Neuron (in vitro differentiated cells): ENCODE results near the gene CSNK1G1.
"Not testable (repeated sequence)": the region's sequence is repeated elsewhere in the genome, so short reads cannot be mapped to it uniquely, and the experiment has no call there.

Experiments used
- H2AFZ ChIP-seq: one replicate; pipeline ENCODE4 v1.6.1; 2013; ENCODE audit warnings: low read depth, mild to moderate bottlenecking, inconsistent platforms, low read length, moderate library complexity
- H3K27me3 ChIP-seq: one replicate; pipeline ENCODE4 v1.6.1; 2013; ENCODE audit warnings: low read length; ENCODE audit not compliant: insufficient read depth
- H3K36me3 ChIP-seq: one replicate; pipeline ENCODE4 v1.6.1; 2013; ENCODE audit warnings: low read length; ENCODE audit not compliant: insufficient read depth
- H3K4me1 ChIP-seq: one replicate; pipeline ENCODE4 v1.6.1; 2013; ENCODE audit warnings: low read length; ENCODE audit not compliant: insufficient read depth
- H3K4me3 ChIP-seq: 2 replicates; pipeline ENCODE4 v1.5.1; 2013; ENCODE audit warnings: mild to moderate bottlenecking, low read length, moderate library complexity
- H3K9me3 ChIP-seq: one replicate; pipeline ENCODE4 v1.6.1; 2013; ENCODE audit warnings: low read length

CSNK1G1 gene

DNA sequence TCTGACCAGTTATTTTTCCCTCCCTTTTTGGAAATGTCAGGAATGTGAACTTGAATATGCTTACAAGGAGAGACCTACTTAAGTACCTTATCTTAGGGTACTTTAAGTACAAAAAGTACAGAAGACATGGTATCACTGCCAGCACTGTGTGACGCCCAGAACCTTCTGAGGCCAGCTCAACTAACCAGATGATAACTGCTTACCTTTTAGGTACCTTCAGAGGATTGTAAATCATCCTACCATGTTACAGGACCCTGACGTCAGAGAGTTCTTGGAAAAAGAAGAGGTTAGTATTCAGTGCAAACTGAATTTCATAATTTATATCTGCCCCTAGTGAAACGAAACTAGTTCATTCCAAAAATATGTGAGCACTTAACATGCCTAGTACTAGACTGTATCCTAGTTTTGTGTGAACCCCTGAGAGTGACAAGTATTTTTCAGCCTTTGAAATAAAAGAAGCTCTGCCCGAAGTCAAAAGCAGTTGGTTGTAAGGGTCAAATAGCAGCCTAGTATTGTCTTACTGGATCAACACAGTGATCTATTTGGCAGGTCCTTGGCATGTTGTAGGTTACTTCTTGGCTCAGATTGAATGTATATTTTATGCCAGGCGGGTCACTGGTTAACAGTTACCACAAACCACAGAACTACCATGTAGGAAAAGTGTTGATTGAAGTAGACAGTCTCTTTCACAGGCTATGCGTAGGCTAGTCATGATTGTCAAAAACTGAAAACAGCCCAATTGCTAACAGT lies 228.3 kb downstream of the CSNK1G1 start:
- Histone ChIP-seq H2AFZ (no peak overlapping the region), H3K27me3 (no peaks in the 10 kb centered on the region), H3K4me1 (no peaks in the 10 kb centered on the region), H3K9me3 (no peaks in the 10 kb centered on the region), H3K4me3 (no peak overlapping the region), H3K36me3 (peaks cover 86% of the 10 kb centered on the region)

DNA sequence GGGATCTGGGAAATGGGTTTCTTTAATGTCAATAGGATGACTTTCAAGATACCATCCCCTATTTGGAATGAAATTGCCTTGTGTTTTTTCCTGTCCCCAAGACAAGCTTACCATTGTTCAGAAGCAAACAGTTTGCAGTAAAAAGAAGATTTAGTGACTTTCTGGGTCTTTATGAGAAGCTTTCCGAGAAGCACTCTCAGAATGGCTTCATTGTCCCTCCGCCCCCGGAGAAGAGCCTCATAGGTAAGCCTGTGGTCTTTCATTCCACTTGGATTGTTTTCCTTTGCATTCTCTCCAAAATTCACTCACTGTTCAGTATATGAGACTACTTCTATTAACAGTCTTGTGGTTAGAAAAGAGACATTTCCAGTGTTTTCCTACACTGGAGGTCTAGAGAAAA lies 230.0 kb downstream of the CSNK1G1 start:
- no peak overlapping the region for H2AFZ ChIP-seq
- H3K4me1 ChIP-seq = no peaks in the 10 kb centered on the region
- peaks cover 84% of the 10 kb centered on the region for H3K36me3 ChIP-seq
- H3K4me3 ChIP-seq = no peak overlapping the region
- H3K27me3 ChIP-seq = no peaks in the 10 kb centered on the region
- H3K9me3 ChIP-seq = no peaks in the 10 kb centered on the region

DNA sequence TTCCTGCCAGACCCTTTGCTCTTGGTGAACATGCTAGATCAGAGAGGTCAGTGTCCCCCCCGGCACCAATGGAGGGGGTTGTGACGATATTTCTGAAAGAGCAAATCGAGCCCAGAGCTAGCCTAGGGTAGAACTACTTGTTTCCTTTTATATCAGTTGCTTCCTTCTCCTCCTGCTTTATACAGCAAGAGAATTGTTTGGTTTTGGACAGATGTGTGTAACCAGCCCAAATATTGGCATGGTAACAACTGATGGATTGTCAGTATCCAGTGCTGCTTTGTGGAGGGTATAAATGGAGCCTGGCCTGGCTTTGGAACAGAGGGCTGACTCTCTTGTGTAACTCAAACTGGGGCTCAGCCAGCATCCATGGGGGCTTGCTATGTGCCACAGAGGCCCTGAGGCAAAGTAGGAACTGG lies 233.0 kb downstream of the CSNK1G1 start:
- Histone ChIP-seq H3K4me3 (no peak overlapping the region), H3K36me3 (peaks cover 87% of the 10 kb centered on the region), H3K4me1 (no peaks in the 10 kb centered on the region), H3K27me3 (no peaks in the 10 kb centered on the region), H3K9me3 (no peaks in the 10 kb centered on the region), H2AFZ (no peak overlapping the region)

DNA sequence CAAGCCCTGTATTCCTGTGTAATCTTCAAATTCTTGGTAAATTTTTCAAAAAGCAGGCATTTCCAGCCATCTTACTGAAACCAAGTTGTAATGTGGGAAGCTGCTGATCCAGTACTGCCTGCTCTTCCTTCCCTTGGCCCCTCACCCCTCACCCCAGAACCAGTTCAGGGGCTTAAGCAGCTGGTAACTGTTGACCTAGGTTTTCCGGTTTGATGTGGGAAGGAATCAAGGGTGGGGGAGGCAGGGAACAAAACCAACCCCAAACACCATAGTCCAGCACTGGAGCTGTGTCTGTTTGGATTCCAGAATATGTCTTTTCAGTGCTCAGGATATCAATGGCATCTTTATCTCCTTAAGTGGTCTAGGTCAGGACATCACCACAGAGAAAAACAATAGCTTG lies 233.5 kb downstream of the CSNK1G1 start:
- Histone ChIP-seq H3K36me3 (peaks cover 87% of the 10 kb centered on the region), H3K4me3 (no peak overlapping the region)

DNA sequence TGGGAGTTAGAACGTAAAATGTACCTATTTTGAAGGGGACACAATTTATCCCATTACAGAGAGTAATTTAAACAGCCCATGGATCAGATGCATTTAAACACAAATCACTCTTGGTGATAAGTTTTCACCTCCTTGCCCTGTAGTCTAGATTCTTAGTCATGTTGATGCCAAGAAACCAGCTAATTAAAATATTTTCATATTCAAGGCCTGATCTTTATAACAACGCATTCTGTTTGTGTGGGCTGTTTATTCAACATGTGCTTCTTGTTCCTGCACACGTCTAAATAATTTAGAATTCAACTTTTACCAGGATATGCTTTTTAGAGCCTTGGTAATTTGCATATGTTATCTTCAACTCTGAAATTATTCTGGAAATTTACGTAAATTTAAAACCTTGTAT lies 234.4 kb downstream of the CSNK1G1 start:
- peaks cover 86% of the 10 kb centered on the region for H3K36me3 ChIP-seq

More for the DNA sequence above, 233.5 kb downstream of the CSNK1G1 start:
- no peaks in the 10 kb centered on the region for H3K27me3 ChIP-seq
- no peaks in the 10 kb centered on the region for H3K4me1 ChIP-seq
- H2AFZ ChIP-seq = no peak overlapping the region
- H3K9me3 ChIP-seq = no peaks in the 10 kb centered on the region

DNA sequence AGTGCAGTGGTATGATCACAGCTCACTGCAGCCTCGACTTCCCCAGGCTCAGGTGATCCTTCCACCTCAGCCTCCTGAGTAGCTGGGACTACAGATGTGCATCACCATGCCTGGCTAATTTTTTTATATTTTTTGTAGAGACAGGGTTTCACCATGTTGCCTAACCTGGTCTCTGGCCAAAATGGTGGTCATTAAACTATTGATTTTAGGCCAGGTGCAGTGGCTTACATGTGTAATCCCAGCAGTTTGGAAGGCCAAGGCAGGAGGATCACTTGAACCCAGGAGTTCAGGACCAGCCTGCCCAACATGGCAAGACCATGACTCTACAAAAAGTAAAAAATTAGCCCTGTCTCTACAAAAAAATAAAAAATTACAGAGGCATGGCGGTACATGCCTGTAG lies 235.7 kb downstream of the CSNK1G1 start:
- not testable (repeated sequence) for H2AFZ ChIP-seq, H3K4me1 ChIP-seq, H3K9me3 ChIP-seq, H3K4me3 ChIP-seq, H3K27me3 ChIP-seq
- peaks cover 87% of the 10 kb centered on the region for H3K36me3 ChIP-seq

More for the DNA sequence above, 234.4 kb downstream of the CSNK1G1 start:
- Histone ChIP-seq H3K4me3 (no peak overlapping the region), H2AFZ (no peak overlapping the region), H3K9me3 (no peaks in the 10 kb centered on the region), H3K4me1 (no peaks in the 10 kb centered on the region), H3K27me3 (no peaks in the 10 kb centered on the region)

DNA sequence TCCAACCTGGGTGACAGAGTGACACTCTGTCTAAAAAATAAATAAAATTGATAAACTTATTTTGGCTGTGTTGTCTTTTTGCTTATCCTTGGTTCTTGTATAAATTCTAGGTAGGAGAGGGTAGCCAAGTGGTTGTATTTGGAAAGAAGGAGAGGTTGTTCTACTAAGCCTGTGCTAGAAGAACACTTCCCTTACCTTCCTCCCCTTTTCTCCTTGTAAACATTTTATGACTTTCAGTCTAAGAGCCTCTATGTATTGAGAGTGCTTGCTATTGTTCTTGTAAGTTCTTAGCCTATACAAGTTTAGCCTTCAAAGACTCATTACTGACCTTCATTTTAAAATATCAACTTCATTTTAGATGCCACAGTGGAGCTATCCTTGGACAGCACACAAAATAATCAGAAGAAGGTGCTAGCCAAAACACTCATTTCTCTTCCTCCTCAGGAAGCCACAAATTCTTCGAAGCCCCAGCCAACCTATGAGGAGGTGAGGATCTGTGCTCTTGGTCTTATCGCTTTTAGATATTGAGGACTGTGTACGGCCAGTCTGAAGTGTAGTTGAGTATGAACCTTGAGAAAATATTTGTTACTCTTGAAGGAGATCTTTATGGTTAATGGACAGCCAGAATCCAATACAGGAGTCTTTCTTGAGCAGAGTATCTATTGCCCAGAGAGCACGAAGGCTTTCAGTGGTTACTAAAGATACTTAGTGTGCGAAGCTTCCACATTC lies 238.1 kb downstream of the CSNK1G1 start:
- no peak overlapping the region for H2AFZ ChIP-seq
- peaks cover 93% of the 10 kb centered on the region for H3K36me3 ChIP-seq
- no peaks in the 10 kb centered on the region for H3K9me3 ChIP-seq
- no peaks in the 10 kb centered on the region for H3K4me1 ChIP-seq
- no peaks in the 10 kb centered on the region for H3K27me3 ChIP-seq
- no peak overlapping the region for H3K4me3 ChIP-seq
